K562 (cell line): ENCODE results near the gene TMEM132D.

Experiments used
- ATF7 ChIP-seq: fragments of 450-650 bp; IDR thresholded peaks from 2 replicates; pipeline ENCODE4 v1.7.1; 2014; ENCODE audit warnings: mild to moderate bottlenecking, moderate library complexity
- BHLHE40 ChIP-seq: IDR thresholded peaks from 2 replicates; pipeline ENCODE4 v1.6.1; 2011; ENCODE audit warnings: low read length, improper control_type of control experiment
- FOSL1 ChIP-seq: fragments of 200-800 bp; sonication (Bioruptor generic); conservative IDR thresholded peaks from 2 replicates; pipeline ENCODE4 v1.6.1; 2016; ENCODE audit warnings: missing genetic modification characterization, missing compliant biosample characterization
- GATAD2A ChIP-seq: fragments of 450-650 bp; IDR thresholded peaks from 2 replicates; pipeline ENCODE4 v1.6.1; 2017
- MCM7 ChIP-seq, 2 experiments: fragments of 450-650 bp; IDR thresholded peaks; 2 replicates each; pipeline ENCODE4 v1.6.1; 2016 to 2018
- MEF2A ChIP-seq: IDR thresholded peaks from 2 replicates; pipeline ENCODE4 v1.6.1; 2011; ENCODE audit warnings: low read depth, mild to moderate bottlenecking, low read length, moderate library complexity; ENCODE audit not compliant: control insufficient read depth
- POLR2AphosphoS2 ChIP-seq: IDR thresholded peaks from 2 replicates; pipeline ENCODE4 v1.6.1; 2012; ENCODE audit warnings: low read length, improper control_type of control experiment
- RNF2 ChIP-seq: sonication (generic); IDR thresholded peaks from 2 replicates; pipeline ENCODE4 v1.6.1; 2016
- SIX5 ChIP-seq, 2 experiments: IDR thresholded peaks; 2 replicates each; pipeline ENCODE4 v1.6.1; 2011; ENCODE audit warnings: low read length in 2 of 2, borderline replicate concordance in 1 of 2, low read depth in 1 of 2, mild to moderate bottlenecking in 1 of 2, moderate library complexity in 1 of 2; ENCODE audit not compliant: insufficient read depth in 1 of 2
- ZBTB1 ChIP-seq: sonication (generic); formaldehyde crosslinking; IDR thresholded peaks from 2 replicates; pipeline ENCODE4 v1.8.1; 2023; ENCODE audit warnings: missing genetic modification reagents, low read depth, mild to moderate bottlenecking, borderline replicate concordance
- ZNF197 ChIP-seq: fragments of 200-800 bp; sonication (Bioruptor generic); IDR thresholded peaks from 2 replicates; pipeline ENCODE4 v1.6.1; 2016; ENCODE audit warnings: low read depth, missing genetic modification characterization, missing compliant biosample characterization
- TF ChIP-seq, protein P1 (sequence below), 3 experiments: IDR thresholded peaks in 2 of 3; conservative IDR thresholded peaks in 1 of 3; 2 replicates each; pipeline ENCODE4 v1.5.1; 2011 to 2012; ENCODE audit warnings: low read length in 3 of 3, mild to moderate bottlenecking in 3 of 3, control low read depth in 2 of 3, improper control_type of control experiment in 1 of 3, inconsistent platforms in 1 of 3, low read depth in 1 of 3, mixed read lengths in 1 of 3, moderate library complexity in 1 of 3; ENCODE audit not compliant: insufficient read depth in 2 of 3

DNA sequence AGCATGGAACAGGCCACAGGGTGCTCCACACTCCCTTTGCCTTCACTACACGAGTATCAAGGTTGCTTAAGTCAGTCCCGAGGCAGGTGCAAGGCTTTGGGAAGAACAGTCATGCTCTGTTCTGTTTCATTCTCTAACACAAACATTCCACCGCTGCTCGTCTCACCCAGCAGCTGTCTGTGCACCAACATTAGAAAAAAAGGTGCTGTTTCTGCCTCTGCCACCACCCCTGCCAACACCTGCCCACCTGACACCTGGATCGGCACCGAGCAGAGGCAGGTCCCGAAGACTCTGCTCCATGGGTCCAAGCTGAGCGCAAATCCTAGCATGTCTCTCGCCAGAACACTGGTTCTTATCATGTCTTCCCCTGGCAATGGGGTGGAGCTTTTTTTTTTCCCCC is 347.7 kb downstream of the TMEM132D start:
- TF ChIP-seq MCM7 (IDR thresholded peaks at IDR 0.05) (no peak), FOSL1 (no peak), ZBTB1 (CRISPR knock-in tag) (no peak), SIX5 (IDR thresholded peaks at IDR 0.05; ENCODE audit: borderline replicate concordance in 1 of 2, insufficient read depth in 1 of 2, low read depth in 1 of 2, low read length in 2 of 2) (no peak), MEF2A (no peak), ATF7 (no peak), POLR2AphosphoS2 (no peak), BHLHE40 (no peak), RNF2 (no peak), GATAD2A (no peak), ZNF197 (CRISPR knock-in tag) (no peak)
- TF ChIP-seq, protein P1, sequence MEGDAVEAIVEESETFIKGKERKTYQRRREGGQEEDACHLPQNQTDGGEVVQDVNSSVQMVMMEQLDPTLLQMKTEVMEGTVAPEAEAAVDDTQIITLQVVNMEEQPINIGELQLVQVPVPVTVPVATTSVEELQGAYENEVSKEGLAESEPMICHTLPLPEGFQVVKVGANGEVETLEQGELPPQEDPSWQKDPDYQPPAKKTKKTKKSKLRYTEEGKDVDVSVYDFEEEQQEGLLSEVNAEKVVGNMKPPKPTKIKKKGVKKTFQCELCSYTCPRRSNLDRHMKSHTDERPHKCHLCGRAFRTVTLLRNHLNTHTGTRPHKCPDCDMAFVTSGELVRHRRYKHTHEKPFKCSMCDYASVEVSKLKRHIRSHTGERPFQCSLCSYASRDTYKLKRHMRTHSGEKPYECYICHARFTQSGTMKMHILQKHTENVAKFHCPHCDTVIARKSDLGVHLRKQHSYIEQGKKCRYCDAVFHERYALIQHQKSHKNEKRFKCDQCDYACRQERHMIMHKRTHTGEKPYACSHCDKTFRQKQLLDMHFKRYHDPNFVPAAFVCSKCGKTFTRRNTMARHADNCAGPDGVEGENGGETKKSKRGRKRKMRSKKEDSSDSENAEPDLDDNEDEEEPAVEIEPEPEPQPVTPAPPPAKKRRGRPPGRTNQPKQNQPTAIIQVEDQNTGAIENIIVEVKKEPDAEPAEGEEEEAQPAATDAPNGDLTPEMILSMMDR (IDR thresholded peaks at IDR 0.05 in 2 of 3, conservative IDR thresholded peaks at IDR 0.05 in 1 of 3; ENCODE audit: insufficient read depth in 2 of 3, low read depth in 1 of 3, low read length in 3 of 3), result no peak
